ENCODE results near the gene CELF5.
"Not testable (repeated sequence)": the region's sequence is repeated elsewhere in the genome, so short reads cannot be mapped to it uniquely, and the experiment has no call there.

Gene CELF5

GRCh38 chr19:3208317-3209207 is 15.9 kb upstream of the CELF5 start:
- no peak for DNase-seq

- DNase-seq: peak; percentile 59
These were observed 14.0 kb upstream of the CELF5 start for GRCh38 chr19:3210347-3211017.

DNA sequence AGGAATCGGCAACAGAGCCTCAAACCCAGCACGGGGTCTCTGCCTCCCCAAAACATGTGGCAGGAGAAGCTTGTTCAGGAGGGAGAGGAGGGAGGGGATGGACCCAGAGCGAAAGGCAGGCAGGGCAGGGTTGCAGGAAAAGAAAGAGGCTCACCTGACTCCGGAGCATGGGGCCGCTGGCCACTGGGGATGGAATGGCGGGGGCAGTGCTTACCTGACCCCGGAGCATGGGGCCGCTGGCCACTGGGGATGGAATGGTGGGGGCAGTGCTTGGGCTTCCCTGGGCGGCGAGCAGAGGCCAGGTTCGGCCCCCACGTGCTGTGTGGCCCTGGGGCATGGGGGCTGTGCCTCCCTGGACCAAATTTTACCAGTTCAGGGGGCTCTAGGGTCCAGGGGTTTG is 13.3 kb upstream of the CELF5 start:
- DNase-seq: no peak

DNA sequence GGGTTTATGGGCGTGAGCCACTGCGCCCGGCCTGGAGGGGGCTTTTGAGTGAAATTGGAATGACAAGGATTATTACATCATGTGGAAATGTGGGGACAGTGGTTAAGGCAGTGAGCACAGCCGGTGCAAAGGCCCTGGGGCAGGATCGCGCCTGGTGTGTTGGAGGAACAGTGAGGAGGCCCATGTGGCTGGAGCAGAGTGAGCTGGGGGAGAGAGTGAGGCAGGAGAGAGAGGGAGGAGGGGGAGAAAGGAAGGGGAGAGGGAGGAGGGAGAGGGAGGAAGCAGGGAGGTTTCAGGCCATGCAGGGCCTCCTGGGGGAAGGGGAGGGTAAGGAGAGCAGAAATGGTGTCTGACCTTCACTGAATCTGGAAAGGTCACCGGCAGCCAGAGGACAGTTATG is 11.3 kb upstream of the CELF5 start:
- DNase-seq: no peak

DNA sequence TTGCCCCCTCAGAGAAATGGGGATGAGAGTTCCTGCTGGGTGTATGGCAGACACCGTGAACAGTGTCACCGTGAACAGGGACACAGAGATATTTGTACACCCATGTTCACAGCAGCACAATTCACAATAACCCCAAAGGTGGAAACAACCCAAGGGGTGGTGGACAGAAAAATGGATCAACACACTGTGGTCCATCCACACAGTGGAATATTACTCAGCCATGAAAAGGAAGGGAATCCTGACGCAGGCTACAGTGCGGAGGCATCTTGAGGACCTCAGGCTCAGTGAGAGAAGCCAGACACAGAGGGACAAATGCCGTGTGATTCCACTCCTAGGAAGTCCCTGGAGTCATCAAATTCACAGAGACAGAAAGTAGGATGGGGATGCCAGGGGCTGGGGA is 7.6 kb upstream of the CELF5 start:
- DNase-seq: no peak

- no peak for DNase-seq
These were observed 3.9 kb upstream of the CELF5 start for GRCh38 chr19:3220576-3220975.

GRCh38 chr19:3221576-3221975 is 2.9 kb upstream of the CELF5 start:
- not testable (repeated sequence) for DNase-seq

GRCh38 chr19:3222709-3223108 is 1.8 kb upstream of the CELF5 start:
- no peak for DNase-seq

DNA sequence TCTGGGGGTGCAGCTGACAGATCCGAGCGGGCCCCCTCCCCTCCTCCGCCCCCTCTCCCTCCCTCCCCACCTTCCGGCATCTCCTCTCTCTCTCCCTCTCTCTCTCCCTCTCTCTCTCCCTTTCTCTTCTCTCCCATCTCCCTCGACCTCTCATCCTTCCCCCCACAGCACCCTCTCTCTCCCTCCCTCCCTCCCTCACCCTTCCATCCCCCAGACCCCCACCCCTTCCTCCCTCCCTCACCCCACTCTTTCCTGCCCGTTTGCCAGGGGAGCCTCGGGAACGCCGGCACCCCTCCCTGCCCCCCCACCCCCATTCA is 666 bp downstream of the CELF5 start:
- DNase-seq: no peak

- peak; percentile 25 for DNase-seq
These were observed 1.2 kb downstream of the CELF5 start for GRCh38 chr19:3225677-3226093.

GRCh38 chr19:3227054-3227626 is 2.7 kb downstream of the CELF5 start:
- no peak for DNase-seq

DNA sequence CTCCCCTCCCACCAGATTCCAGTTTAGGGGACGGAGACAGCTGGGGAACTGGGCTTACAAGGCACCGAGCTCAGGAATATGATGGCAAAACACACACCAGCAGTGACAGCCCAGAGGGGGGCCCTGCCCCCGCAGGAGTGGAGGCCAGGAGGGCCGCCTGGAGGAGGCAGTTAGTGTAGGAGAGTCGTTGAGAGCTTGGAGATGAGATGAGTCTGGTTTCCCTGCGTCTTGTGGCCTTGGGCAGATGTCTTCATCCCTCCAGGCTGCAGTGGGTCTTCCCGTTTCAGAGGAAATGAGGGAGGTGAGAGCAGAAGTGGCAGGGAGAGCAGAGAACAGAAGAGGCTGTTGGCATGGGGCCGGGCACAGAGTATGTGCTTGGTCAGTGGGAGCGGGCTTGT is 4.9 kb downstream of the CELF5 start:
- no peak for DNase-seq

DNA sequence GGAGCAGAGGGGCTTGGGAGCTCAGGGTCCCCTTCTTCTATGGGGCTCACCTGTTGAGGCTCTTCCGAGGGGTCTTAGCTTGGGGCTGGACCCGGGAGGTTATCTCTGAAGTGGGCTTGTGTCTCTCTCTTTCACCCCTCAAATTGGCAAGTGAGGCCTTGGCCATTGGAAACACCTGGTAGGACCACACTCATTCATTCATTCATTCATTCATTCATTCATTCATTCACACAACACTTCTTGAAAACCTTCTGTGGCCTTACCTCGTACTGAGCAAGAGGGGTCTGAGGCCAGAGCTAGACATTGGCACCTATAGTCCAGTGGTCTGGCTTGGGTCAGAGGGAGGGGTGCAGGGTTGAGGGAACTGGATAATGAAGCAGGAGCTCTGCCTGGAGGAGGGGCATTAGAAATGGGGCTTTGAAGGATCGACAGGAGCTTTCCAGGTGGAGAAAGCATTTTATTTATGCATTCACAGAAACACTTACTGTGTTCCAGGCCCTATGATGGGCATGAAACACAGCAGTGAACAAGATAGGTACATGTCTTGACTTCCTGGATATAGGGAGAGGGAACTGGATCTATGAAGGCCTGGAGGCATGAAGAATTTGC is 5.5 kb downstream of the CELF5 start:
- no peak for DNase-seq

DNA sequence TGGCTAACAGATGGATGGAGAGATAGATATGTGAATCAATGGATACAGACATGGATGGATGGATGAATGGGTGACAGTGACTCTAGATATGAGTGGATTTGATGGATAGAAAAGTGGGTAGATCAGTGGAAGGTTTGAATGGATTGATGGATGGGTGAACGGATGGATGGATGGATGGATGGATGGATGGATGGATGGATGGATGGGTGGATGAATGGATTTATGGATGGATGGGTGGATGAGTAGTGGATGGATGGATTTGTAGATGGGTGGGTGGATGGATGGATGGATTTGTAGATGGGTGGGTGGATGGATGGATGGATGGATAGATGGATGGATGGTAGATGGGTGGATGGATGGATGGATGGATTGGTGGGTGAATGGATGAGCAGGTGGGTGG is 6.8 kb downstream of the CELF5 start:
- DNase-seq: no peak

DNA sequence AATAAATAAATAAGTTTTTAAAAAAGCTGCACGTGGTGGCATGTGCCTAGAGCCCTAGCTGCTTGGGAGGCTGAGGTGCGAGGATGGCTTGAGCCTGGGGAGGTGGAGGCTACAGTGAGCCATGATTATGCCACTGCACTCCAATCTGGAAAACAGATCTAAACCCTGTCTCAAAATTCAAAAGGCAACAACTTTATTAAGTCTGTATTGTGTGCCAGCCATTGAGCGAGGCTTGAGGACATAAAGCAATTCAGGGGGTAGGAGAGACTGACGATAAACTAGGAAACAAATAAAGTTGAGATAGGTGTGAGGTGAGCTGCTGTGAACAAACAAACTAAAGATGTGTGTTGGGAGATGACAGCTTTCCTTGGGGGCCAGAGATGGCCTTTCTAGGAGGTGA is 8.7 kb downstream of the CELF5 start:
- DNase-seq: no peak

GRCh38 chr19:3233831-3234230 is 9.4 kb downstream of the CELF5 start:
- DNase-seq: no peak

DNA sequence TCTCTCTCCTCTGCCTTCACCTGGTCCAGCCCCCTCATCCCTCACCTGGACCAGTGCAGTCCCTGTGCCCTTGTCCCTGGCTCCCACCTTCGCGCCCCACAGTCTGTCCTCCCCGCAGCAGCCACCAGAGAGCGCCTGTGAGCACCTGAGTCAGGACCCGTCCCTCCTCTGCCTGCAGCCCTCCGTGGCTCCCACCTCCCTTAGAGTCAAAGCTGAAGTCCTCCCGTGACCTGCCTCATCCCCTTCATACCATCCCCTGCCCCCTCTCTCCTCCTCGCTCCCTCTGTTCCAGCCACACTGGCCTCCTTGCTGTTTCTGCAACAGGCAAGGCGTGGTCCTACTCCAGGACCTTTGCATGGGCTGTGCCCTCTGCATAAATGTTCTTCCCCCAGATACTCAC is 10.3 kb downstream of the CELF5 start:
- DNase-seq: no peak

GRCh38 chr19:3235604-3236003 is 11.1 kb downstream of the CELF5 start:
- DNase-seq: not testable (repeated sequence)

DNA sequence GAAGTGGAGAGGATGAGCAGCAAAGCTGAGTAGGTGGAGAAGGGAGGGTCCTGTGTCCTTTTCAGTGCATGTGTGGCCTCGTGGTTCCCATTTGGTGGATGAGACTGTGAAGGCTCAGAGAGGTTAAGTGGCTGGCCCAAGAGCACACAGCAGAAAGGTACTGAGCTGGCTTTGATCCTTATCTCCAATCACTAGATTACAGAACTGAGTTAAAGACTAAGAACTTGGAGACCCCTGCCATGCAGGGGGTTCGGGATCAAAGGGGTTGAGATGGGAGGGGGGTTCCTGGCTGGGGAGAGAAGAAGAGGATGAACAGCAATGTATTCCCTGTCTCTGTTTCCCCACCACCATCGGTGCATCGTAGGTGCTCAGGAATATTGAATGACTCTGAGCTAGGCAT is 11.8 kb downstream of the CELF5 start:
- no peak for DNase-seq

- no peak for DNase-seq
These were observed 13.7 kb downstream of the CELF5 start for GRCh38 chr19:3238066-3238561.

DNA sequence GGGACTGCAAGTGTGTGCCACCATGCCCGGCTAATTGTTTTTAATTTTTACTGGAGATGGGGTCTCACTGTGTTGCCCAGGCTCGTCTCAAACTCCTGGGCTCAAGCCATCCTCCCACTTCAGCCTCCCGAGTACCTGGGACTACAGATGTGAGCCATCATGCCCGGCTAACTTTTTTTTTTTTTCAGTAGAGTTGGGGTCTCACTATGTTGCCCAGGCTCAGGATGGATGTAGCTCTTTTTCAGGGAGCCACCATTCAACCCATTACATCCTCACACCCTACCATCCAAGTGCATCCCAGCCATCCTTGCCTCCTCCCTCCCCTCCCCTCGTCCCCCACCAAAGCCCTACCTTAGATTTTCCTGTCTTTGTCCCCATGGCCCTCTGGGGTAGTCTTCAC is 14.9 kb downstream of the CELF5 start:
- no peak for DNase-seq

DNA sequence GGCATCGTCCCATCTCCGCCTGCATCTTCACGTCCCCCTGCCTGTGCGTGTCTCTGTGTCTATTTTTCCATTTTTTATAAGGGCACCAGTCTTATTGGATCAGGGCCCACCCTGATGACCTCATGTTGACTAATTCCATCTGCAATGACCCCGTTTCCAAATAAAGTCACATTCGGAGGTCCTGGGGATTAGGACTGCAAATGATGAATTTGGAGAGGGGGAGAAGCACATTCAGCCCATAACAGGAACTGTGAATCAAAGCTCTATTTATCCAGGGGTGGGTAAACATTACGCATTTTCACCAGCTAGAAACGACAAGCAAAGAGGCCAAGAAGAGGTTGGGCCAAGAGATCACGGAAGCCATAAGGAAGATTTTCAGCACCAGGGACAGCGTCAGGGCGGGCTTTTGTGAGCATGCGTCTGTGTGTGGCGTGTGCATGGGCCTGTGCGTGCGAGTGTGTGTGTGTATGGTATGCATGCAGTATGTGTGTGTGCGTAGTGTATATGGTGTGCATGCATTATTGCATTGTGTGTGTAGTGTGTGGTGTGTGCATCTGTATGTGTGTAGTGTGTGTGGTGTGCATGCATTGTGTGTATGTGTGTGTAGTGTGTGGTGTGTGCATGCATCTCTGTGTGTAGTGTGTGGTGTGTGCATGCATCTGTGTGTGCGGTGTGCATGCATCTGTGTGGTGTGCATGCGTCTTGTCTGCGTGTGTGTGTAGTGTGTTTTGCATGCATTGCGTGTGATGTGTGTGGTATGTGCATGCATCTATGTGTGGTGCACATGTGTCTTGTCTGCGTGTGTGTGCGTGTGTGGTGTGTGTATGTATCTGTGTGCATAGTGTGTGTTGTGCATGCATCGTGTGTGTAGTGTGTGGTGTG is 19.6 kb downstream of the CELF5 start:
- peak; percentile 51 for DNase-seq

DNA sequence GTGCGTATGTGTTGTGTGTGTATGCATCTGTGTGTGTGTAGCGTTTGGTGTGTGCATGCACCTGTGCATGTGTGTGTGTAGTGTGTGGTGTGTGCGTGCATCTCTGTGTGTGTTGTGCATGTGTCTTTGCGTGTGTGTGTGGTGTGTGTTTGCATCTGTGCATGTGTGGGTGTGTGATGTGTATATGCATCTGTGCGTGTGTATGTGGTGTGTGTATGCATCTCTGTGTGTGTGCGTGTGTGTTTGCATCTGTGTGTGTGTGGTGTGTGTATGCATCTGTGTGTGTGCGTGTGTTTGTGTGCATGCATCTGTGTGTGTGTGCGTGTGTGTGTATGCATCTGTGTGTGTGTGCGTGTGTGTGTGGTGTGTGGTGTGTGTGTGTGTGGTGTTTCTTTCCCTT is 20.6 kb downstream of the CELF5 start:
- DNase-seq: no peak

Data from retina (tissue), 1 donor.